HG03521 (cell line): ENCODE measurements around the gene PKD1L1.

Experiments used
- ATAC-seq: cut with Tn5 transposase; IDR thresholded peaks from one replicate; pipeline ENCODE4 v1.9.1; 2021; ENCODE audit warnings: mild to moderate bottlenecking, moderate library complexity; ENCODE audit not compliant: unreplicated experiment

The PKD1L1 gene

DNA sequence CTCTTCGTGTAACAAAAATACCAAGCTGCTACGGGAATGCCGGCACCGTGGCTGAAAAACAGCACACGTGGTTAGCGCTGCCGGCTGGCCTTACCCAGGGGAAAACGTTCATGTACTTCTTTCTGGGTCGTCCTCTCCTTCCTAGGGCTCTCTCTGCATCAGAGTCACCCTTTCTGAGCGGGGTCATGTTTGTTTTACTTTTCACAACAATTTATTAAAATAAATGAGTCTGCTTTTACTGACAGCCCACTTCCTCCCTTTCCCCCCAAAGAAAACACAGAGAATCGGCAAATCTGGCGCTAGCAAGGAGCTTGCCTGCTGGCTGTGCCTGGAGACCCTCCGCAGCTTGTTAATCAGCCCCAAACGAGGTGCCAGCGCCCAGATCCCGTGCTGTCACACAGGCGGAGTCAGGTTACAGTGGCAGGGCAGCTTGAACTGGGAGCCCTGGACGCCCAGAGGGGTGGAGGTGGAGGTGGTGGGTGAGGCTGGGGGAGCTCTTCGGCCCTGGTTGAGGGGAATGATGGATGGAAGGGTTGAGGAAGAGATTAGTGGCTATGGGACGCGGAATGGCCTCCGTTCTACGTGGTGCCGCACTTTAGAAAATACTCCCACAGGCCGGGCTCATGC lies 204.2 kb downstream of the PKD1L1 start:
- ATAC-seq, result no peak

DNA sequence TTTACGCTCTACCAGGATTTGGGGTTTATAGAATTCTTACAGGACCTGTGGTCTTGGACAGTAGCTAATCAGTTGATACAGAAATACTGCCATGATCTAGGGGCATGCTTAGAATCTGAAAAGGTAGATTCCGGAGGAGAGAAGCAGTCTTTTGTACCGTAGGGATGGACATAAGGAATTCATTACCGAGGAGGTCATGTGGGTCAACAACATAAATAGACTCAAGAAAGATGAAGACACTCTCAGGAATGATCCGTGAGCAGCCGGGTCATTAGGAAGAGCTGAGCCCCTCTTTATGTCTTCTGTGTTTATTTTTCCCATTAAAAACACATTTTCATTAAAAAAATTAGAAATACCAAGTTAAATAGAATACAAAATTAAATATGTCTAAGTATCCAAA lies 206.3 kb downstream of the PKD1L1 start:
- no peak for ATAC-seq

GRCh38 chr7:47739891-47740290 lies 208.4 kb downstream of the PKD1L1 start:
- no peak for ATAC-seq

- no peak for ATAC-seq
These were observed 208.9 kb downstream of the PKD1L1 start for GRCh38 chr7:47739301-47739875.

- ATAC-seq, result no peak
These were observed 209.6 kb downstream of the PKD1L1 start for GRCh38 chr7:47738563-47739166.

- ATAC-seq, result no peak
These were observed 210.7 kb downstream of the PKD1L1 start for GRCh38 chr7:47737601-47738000.

GRCh38 chr7:47735431-47736345 lies 212.6 kb downstream of the PKD1L1 start:
- ATAC-seq, result no peak

- no peak for ATAC-seq
These were observed 213.3 kb downstream of the PKD1L1 start for GRCh38 chr7:47734949-47735291.

- no peak for ATAC-seq
These were observed 213.8 kb downstream of the PKD1L1 start for GRCh38 chr7:47734287-47734948.

DNA sequence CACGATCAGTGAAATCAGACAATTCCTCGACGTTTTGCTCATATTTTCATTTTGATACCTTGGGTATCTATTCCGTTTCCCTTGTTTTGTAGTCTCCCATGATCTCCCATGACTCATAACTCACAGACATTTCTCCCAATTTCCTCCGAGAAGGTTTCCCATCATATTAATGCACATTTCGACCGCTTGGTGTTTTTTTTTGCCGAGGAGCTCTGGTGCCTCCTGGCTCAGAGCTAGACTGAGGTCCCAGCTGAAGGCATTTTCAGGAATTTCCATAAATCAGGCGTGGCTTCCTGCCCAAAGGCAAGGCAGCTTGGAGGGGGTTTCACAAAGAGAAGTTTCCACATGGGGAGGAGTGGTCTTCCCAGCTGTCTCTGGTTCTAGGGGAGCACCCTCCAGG lies 218.1 kb downstream of the PKD1L1 start:
- ATAC-seq, result no peak

- ATAC-seq, result no peak
These were observed 222.1 kb downstream of the PKD1L1 start for GRCh38 chr7:47726047-47726726.

DNA sequence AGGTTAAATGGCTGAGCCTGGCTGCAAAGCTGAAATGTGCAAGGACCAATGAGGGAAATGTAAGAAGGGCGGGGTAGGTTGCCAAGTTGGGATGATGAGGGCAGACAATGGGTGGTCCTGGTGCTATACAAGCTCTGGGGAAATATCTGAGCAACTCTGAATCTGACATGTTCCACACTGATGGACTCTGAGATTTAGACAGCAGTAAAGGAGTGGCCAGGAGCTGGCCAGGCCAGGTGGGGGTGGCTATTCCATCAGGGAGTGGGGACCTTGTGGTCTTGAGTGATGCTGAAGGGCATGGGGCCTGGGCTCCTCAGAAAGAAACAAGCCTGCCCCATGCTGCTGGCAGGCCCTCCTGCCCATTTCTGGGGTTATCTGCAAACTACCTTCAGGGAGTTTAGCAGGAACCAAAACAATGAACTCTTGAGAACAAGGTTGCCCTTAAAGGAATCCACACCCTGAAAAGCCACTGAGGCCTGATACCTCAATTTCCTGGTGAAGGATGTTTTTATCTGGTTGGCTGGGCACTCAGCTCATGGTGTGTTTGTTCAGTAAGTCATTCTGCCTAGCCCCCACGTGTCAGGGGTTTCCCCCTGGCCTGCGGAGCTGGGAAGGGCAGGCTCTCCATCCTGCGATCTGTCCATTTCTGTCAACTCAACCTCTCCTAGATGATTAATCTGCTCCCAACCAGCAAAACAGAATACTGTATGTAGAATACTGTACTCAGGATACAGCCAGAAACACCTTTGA lies 223.1 kb downstream of the PKD1L1 start:
- ATAC-seq, result no peak
